ENCODE data around the gene COMMD3.
"Not testable (repeated sequence)": the region's sequence is repeated elsewhere in the genome, so short reads cannot be mapped to it uniquely, and the experiment has no call there.

COMMD3 gene

DNA sequence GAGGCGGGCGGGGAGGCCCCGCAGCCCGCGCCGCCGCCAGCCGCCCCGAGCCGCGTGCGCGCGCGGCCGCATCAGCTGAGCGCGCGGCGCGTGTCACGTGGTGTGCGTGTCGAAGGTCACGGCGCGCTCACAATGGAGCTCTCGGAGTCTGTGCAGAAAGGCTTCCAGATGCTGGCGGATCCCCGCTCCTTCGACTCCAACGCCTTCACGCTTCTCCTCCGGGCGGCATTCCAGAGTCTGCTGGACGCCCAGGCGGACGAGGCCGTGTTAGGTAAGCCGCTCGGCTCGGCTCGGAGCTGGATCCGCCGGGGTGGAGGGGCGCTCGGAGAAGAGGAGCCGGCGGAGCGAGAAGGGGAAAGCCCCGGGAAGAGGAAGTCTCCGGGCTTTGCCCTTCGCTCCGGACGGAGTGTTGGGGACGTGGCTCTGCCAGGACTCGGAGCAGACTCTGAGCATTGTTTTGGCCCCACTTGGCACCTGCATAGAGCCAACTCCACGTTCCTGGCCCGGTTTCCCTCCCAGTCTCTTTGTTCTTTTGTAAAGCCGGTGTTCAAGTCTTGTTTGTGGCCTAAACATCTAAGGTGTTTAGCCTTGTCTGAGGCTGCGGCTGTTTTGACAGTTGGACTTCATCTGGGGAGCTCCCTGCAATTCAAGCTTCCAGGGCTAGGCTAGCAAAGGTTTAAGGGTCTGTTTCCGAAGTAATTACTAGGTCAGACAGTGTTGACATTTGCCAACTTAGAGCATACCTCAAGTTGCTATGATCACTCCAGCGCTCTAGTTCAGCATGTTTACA is at the start of gene COMMD3:
TSS of gene COMMD3 (plus strand) at position 103 of the 790 bp plus-strand sequence. CDS start at position 133, 30 bp downstream.
- peak; percentile 93 for DNase-seq

DNA sequence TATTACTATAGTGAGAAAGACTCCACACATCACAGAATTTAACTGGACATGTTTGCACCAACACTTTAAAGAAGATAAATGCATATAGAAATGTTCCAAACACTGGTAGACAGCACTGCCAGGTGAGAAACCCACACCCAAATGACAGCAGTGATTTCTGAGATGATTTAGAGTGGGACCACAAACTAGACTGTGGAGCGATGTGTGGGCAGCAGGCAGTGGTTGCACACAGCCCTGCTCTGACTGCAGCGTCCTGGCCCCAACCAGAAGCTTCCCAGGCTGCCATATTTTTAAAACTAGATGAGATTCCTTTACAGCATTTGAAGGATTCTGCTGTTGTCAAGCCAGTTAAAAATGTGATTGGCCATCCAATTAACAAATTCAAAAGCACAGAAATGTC is 47.7 kb upstream of the COMMD3 start:
- DNase-seq: no peak

DNA sequence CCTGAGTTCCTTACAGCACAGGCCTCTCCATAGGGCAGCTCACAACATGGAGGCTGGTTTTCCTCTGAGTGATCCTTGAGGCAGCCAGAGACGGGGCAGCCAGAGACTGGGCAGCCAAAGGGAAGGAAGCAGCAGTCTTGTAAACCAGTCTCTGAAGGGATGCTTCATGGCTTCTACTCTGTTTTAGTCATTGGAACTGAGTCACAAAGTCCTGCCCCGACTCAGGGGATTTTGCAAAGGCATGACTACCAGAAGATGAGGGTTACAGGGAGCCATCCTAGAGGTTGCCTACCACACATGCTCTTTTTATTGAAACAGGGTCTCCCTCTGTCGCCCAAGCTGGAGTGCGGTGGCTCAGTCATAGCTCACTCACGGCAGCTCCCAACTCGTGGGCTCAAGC is 44.4 kb upstream of the COMMD3 start:
- no peak for DNase-seq

DNA sequence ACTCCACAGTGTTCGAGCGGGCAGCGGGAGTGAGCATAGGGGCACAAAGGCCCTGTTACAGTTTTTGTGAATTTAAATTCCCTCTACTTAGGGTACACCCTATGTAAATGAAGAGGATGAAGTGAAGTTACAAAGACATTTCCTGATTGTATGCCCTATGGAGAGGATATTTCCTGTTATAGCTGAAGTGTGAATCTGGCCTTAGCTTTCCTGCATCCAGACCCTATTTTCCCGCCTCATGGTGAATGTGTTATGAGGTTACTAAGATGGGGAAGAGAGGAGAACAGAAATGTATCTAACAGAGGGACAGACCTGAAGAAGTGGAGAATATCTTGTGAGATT is 37.8 kb upstream of the COMMD3 start:
- DNase-seq: no peak

DNA sequence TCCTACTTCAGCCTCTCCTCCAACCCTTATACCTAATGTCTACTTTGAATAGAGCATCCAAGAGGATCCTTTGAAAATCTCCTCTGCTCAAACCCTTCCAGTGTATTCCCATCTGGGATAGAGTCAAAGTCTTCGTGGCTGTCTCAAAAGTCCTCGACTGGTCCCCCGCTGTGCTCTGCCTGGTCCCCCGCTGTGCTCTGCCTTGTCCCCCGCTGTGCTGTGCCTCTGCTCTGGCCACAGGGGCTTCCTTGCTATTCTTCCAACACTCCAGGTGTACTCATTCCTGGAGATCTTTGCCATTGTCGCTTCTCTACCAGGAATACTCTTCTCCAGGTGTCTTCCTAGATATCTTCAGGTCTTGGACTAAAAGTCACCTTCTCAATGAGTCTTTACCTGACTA is 36.1 kb upstream of the COMMD3 start:
- no peak for DNase-seq

DNA sequence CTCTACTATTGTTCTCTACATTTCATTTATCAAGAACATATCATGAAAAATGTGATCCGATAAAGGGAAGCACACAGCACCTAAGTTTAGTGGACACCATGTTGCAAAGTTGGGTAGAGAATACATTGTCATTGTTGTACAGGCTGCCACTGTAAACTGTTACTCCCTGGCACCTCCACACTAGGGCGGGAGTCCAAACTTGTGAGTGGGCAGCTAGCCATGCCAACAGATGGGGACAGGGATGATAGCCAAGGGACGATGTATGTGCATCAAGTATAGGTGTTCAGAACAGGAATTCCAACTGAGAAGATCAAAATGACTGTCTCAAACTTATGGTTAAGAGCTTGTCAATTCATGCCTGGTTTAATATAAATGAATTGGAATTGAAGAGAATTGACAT is 31.1 kb upstream of the COMMD3 start:
- peak; percentile 24 for DNase-seq

DNA sequence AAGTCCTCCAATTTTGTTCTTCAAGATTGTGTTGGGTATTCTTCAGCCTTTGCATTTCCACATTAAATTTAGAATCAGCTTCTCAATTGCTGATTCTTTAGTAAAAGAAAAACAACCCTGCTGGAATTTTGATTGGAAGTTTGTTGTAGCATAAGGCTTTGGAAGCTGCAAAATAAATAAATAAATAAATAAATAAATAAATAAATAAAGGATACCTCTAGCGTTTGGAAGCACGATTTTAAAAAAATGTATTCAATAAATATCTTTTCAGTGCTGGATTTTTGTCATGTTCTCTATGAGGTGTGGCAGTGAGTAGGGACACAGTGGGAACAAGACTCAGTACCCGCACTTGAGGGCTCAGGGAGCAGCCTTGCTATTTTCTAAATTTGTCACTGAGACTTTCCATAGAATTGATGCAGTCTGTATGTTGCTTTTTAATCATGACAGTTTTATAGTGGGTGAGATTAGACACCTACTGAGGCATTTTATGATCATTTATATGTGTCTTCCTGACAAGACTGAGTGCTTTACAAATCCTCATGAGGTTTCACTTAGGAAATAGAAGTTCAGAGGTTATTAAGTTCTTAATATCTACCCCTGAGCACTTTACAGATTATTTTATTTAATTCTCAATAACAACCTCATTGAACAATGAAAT is 22.3 kb upstream of the COMMD3 start:
- no peak for DNase-seq

DNA sequence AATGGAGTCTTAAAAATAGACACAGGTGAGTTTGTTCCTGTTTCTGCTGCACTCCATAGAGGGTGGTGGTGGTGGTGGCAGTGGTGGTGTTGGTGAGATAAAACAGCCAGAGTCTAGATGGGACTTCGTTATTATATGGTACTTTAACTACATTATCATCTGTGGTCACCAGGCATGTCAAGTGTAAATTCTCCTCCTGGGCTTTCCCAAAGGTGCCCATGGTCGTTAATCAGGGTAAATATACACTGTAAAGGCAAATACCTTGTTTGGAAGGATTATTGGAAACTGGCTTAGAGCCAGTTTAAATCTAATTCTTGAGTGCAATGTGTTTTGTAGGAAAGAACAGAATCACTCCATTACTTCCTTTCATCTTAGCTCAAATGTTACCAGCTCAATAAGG is 21.5 kb upstream of the COMMD3 start:
- DNase-seq: no peak

DNA sequence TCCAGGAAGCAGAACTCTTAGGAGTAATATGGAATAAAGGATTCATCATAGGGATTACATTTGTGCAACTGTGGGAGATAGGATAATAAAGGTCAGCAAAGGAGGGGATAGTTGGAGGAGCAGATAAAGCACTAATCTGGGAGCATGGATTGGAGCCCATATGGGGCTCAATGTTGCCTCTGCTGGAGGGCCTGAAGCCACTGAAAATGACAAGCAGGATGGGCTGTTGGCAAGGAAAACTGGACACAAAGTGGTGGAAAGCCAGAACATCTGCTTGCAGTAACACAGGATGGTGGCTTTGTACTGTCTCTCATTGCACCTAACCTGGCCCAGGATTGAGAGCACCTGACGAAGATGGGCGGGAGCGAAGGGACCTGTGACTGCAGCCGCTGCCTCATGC is 15.0 kb upstream of the COMMD3 start:
- DNase-seq: no peak

DNA sequence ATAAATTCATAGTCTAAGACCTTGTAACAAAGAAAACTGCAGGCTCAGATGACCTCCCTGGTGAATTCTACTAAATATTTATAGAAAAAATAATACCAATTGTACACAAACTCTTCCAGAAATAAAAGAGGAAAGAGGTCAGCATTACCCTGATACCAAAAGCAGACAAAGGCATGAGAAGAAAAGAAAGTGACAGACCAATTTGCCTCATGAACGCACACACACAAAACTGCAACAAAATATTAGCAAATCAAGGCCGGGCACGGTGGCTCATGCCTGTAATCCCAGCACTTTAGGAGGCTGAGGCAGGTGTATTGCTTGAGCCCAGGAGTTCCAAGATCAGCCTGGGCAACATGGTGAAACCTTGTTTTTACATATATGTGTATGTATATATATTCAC is 12.7 kb upstream of the COMMD3 start:
- no peak for DNase-seq

DNA sequence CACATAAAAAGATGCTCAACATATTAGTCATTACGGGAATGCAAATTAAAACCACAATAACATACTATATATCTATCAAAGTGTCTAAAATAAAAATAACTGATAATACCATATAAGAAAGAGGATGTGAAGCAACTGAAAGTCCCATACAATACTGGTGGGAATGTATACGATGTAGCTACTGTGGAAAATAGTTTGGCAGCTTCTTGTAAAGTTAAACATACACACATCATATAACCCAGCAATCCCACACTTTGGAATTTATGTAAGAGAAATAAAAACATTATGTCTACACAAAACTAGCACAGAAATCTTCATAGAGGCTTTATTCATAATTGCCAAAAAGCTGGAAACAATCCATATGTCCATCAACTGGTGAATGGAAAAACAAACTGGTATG is 10.5 kb upstream of the COMMD3 start:
- DNase-seq: no peak

DNA sequence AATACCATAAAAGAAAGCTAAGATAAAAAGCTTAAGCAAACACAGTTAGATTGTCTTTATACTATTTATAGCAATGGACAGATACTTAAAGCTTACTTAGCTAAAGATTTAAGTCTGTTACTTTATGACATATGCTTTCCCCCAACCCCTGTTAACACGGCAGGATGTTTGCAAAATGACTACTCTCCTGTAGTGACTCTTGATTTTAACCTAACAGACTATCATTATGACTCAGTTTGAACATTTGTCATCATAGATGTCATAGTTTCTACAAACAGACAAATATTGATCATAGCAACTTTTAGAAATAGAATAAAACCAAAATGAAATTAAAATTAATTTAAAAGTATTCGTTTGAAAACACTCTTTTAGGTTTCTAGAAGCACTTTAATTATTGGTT is 7.8 kb upstream of the COMMD3 start:
- DNase-seq: no peak

DNA sequence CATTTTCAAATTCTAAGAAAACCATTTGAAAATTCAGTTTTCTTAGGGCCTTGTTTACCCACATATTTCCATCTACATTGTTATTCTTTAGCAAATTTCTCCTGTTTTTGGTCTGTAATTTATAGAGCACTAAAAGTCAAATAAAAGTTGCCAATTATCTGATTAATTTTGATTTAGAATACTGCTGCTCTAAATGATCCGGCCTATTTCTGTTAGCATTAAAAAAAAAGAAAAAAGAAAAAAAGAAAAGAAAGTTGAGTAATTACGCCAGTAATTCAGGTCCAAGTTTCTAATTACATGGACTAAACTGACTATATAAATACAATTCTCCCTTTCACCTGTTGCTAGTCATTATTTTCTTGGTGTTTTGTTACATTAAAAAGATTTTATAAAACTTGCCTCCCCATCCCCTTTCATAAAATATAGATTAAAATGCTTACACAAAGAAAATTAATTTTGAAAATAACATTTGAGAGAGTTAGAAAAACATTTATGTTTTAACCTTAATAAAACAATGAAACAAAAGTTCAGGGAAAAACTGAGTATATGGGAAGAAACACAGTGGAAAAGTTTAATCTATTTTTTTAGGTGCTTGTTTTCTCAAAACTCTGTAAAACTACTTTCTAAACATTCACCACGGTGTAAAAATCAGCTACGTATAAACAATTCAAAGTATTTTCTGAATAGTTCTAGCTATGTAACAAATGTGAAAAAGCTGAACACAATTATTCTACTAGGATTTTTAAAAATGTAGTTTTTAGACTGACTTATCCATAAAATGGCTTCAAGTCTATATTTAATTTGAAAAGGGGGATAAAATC is 6.8 kb upstream of the COMMD3 start:
- no peak for DNase-seq

DNA sequence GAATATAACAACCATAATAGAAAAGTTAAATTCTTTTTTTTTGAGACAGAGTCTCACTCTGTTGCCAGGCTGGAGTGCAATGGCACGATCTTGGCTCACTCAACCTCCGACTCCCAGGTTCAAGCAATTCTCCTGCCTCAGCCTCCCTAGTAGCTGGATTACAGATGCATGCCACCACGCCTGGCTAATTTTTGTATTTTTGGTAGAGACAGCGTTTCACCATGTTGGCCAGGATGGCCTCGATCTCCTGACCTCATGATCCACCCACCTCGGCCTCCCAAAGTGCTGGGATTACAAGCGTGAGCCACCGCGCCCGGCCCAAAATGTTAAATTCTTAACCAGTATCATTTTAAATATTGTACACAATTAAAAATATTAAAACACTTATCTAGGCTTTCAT is 6.2 kb upstream of the COMMD3 start:
- not testable (repeated sequence) for DNase-seq

DNA sequence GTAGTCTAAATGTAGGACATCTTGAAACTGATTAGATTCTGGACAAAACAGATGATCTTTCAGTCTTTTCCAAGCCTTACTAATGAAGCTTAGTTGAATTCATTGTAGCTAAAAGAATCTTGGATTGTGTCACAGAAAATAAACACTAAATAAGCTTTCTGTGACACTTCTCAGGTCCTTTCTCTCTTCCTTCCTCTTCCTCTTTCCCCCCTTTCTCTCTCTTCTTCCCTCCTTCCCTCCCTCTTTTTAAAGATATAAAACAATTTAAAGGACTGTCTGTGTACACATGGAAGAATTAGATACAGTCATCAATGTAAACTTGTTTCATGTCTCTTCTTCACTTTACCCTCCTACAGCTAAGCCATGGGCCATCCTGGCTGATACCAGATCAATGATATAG is 5.3 kb upstream of the COMMD3 start:
- no peak for DNase-seq

DNA sequence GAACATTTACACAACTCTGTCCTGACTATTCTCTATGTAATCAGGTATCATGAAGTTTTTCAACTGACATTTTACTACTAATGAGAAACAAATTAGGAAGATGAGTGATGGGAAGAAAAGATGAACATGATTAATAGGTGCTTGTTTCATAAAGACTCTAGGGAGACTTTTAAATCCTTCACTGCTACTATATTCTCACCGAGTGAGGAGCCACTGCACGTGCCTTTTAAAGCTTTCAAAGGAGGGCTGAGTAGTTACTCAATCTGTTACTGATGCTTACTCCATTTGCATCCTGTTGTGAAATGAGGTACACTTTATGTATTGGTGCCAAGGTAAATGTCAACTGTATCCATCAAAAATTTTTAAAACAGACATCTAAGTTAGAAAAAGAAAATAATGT is 1.3 kb upstream of the COMMD3 start:
- DNase-seq: no peak

DNA sequence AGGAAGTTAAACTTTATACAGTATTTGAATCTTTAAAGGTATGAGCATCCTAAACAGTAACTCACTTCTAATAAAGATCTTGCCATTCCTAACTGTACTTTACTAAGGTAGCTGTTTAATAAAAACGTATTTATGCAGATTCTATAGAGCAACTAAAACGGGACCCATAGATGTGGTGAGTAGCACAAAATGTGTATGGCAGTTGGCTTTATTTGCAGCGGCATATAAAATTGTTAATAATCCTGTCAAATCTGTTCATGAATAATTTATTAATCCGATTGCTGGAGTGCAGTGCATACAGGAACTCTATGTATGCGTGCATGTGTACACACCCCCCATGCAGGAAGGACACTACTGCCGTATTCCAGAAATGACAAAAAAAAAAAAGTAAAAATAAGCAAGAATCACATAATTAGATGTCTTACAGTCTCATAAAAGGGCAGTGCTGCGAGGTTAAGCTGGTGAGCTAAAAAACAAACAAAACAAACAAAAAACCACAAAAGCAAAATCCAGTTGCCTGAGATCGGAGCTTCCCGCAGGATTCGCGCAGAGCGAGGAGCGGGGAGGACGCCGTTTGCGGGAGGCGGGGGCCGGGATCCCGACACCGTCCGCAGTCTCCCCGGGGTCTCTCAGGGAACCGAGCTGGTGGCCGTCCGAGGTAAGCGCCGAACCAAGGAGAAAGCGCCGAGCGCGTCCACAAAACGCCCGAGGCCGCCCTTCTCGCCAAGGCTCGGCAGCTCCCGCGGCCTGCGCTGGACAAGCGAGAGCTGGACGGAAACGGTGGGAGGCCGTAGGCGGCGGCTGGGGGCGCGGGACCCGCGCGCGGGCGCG is 518 bp upstream of the COMMD3 start:
- DNase-seq: no peak

DNA sequence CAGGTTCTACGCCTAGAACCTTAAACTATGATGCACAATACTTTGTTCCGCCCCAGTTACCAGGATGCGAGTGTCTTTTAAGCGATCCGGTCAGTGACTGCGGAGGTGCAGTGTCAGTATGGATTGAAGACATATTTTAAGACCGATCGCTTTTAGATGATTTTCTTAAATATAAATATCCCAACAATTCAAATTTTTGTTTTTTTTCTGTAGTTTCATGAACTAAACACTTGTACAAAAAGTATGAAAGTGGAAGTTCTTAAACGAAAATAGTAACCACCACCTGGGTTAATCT is 835 bp downstream of the COMMD3 start:
- DNase-seq: no peak

DNA sequence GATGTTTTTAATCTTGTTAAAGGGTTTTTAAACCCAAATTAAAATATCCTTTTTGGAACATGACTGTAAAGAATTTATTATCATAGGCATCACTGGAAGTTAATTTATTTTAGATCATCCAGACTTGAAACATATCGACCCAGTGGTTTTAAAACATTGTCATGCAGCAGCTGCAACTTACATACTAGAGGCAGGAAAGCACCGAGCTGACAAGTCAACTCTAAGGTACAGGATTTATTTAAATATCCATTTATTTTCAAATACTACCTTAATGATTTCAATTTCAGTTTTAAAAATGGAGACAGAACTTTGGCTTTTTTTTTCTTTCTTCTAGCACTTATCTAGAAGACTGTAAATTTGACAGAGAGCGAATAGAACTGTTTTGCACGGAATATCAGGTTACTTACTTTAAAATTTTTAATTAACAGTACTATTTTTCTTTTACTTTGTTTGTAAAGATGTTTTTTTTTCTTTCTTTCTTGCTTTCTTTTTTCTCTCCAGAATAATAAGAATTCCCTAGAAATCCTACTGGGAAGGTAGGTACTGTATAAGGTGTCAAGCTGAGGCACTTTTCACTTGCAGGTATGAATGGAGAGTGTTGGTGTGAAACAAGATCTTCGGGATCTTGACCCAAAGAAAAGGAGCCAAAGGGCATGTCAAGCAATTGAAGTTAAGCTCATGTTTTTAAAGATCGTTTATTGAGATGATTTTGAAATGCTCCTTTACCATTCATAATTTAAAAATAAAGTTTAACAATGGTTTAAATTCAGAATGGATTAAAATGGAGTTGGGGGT is 1.8 kb downstream of the COMMD3 start:
- DNase-seq: no peak

DNA sequence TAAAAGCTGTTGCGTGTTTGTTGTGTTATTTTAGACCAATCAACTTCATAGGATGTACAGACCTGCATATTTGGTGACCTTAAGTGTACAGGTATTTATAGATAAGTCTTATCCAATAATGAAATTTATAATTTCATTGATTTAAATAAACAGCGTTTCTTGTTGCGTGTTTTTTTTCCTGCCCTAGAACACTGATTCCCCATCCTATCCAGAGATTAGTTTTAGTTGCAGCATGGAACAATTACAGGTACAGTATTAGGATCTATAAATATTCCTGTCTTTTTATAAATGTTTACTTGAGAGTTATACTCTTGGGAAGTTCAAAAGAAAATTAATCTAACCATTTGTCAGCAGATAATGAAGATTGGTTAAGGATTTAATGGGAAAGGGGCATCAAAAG is 2.6 kb downstream of the COMMD3 start:
- no peak for DNase-seq

DNA sequence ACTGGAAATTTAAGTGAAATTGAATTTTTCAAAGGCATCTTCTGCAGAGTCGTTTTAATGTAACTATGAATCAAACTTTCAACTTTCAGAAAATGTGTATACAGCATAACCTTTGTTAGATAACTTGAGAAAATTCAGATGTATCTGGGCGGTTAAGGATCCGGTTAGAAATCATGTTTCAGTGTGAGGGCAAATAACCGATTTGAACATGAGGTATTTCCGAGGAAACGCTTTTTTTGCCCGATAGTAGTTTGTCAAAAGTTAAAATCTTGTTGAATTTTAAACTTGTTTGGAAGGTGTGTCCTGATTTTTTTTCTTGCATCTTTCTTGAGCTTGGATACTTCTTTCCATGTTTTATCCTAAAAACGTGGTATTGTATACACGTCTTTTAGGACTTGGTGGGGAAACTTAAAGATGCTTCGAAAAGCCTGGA is 3.4 kb downstream of the COMMD3 start:
- DNase-seq: no peak

DNA sequence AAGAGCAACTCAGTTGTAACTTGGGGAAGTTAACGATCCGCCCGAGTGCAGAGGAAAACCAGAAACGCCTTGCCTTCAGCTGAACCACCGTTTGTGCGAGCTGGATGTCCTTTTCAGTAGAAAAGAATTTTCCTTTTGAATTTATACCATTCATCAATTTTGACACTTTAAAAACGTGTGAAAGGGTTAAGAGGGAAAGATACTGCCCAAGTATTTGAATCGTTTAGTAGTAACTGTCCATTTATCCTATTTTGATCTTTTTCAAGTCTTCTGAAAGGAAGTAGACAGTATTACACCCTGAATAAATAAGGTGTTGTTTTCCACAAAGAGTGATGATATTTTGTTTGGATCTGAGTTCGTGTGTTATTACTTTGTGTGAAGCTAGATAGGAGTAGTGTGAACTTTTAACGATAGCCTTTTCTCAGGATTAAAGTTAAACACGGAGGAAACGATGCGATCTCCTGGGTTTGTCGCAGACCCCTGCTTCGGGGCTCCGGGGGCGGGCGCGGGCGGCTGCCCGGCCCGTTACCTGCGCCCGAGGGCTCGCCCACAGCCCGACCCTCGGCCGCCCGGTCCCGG is 3.9 kb downstream of the COMMD3 start:
- DNase-seq: no peak

Data from femur (tissue), 1 donor.